Measurements from ENCODE around the gene HEXB.

Gene HEXB

GRCh38 chr5:74636149-74636548 lies 48.9 kb upstream of the HEXB start:
- Histone ChIP-seq H3K4me3 (ENCODE audit: low read depth, low read length) (no peak overlapping the region), H3K9me3 (ENCODE audit: control insufficient read depth, insufficient read depth, low read depth, low read length) (no peaks in the 10 kb centered on the region), H3K4me1 (ENCODE audit: control insufficient read depth, insufficient read depth, low read length) (peaks cover 32% of the 10 kb centered on the region), H3K27ac (ENCODE audit: extremely low read depth, low read depth, low read length) (no peak overlapping the region), H3K36me3 (ENCODE audit: control insufficient read depth in 2 of 2, insufficient read depth in 1 of 2, low read length in 2 of 2) (peaks cover 4 to 26% of the 10 kb centered on the region in 2 experiments)
- TF ChIP-seq GLIS2 (tag by site-specific recombination; IDR thresholded peaks at IDR 0.05) (no peak), PRDM10 (tag by site-specific recombination; IDR thresholded peaks at IDR 0.05) (no peak), ZSCAN30 (tag by site-specific recombination; IDR thresholded peaks at IDR 0.05) (no peak), ZNF48 (tag by site-specific recombination; IDR thresholded peaks at IDR 0.05) (no peak), ZNF768 (tag by site-specific recombination; IDR thresholded peaks at IDR 0.05) (no peak), ZBTB8A (tag by site-specific recombination; IDR thresholded peaks at IDR 0.05) (no peak), ZNF366 (tag by site-specific recombination; conservative IDR thresholded peaks at IDR 0.05) (no peak), ZBTB1 (tag by site-specific recombination; IDR thresholded peaks at IDR 0.05) (no peak), YY2 (tag by site-specific recombination; IDR thresholded peaks at IDR 0.05) (no peak), ZNF114 (tag by site-specific recombination; IDR thresholded peaks at IDR 0.05) (no peak), ZNF776 (tag by site-specific recombination; IDR thresholded peaks at IDR 0.05; ENCODE audit: borderline replicate concordance) (no peak), TRIM28 (IDR thresholded peaks at IDR 0.05; ENCODE audit: borderline replicate concordance, low read length) (no peak)
- TF ChIP-seq, protein P1, sequence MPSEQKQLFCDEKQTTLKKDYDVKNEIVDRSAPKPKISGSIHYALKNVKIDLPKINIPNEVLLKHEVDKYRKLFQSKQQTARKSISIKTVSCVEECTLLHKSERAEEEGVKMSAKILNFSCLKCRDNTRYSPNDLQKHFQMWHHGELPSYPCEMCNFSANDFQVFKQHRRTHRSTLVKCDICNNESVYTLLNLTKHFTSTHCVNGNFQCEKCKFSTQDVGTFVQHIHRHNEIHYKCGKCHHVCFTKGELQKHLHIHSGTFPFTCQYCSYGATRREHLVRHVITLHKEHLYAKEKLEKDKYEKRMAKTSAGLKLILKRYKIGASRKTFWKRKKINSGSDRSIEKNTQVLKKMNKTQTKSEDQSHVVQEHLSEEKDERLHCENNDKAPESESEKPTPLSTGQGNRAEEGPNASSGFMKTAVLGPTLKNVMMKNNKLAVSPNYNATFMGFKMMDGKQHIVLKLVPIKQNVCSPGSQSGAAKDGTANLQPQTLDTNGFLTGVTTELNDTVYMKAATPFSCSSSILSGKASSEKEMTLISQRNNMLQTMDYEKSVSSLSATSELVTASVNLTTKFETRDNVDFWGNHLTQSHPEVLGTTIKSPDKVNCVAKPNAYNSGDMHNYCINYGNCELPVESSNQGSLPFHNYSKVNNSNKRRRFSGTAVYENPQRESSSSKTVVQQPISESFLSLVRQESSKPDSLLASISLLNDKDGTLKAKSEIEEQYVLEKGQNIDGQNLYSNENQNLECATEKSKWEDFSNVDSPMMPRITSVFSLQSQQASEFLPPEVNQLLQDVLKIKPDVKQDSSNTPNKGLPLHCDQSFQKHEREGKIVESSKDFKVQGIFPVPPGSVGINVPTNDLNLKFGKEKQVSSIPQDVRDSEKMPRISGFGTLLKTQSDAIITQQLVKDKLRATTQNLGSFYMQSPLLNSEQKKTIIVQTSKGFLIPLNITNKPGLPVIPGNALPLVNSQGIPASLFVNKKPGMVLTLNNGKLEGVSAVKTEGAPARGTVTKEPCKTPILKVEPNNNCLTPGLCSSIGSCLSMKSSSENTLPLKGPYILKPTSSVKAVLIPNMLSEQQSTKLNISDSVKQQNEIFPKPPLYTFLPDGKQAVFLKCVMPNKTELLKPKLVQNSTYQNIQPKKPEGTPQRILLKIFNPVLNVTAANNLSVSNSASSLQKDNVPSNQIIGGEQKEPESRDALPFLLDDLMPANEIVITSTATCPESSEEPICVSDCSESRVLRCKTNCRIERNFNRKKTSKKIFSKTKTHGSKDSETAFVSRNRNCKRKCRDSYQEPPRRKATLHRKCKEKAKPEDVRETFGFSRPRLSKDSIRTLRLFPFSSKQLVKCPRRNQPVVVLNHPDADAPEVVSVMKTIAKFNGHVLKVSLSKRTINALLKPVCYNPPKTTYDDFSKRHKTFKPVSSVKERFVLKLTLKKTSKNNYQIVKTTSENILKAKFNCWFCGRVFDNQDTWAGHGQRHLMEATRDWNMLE (tag by site-specific recombination; conservative IDR thresholded peaks at IDR 0.05; ENCODE audit: low read depth), result no peak
- TF ChIP-seq, protein P2, sequence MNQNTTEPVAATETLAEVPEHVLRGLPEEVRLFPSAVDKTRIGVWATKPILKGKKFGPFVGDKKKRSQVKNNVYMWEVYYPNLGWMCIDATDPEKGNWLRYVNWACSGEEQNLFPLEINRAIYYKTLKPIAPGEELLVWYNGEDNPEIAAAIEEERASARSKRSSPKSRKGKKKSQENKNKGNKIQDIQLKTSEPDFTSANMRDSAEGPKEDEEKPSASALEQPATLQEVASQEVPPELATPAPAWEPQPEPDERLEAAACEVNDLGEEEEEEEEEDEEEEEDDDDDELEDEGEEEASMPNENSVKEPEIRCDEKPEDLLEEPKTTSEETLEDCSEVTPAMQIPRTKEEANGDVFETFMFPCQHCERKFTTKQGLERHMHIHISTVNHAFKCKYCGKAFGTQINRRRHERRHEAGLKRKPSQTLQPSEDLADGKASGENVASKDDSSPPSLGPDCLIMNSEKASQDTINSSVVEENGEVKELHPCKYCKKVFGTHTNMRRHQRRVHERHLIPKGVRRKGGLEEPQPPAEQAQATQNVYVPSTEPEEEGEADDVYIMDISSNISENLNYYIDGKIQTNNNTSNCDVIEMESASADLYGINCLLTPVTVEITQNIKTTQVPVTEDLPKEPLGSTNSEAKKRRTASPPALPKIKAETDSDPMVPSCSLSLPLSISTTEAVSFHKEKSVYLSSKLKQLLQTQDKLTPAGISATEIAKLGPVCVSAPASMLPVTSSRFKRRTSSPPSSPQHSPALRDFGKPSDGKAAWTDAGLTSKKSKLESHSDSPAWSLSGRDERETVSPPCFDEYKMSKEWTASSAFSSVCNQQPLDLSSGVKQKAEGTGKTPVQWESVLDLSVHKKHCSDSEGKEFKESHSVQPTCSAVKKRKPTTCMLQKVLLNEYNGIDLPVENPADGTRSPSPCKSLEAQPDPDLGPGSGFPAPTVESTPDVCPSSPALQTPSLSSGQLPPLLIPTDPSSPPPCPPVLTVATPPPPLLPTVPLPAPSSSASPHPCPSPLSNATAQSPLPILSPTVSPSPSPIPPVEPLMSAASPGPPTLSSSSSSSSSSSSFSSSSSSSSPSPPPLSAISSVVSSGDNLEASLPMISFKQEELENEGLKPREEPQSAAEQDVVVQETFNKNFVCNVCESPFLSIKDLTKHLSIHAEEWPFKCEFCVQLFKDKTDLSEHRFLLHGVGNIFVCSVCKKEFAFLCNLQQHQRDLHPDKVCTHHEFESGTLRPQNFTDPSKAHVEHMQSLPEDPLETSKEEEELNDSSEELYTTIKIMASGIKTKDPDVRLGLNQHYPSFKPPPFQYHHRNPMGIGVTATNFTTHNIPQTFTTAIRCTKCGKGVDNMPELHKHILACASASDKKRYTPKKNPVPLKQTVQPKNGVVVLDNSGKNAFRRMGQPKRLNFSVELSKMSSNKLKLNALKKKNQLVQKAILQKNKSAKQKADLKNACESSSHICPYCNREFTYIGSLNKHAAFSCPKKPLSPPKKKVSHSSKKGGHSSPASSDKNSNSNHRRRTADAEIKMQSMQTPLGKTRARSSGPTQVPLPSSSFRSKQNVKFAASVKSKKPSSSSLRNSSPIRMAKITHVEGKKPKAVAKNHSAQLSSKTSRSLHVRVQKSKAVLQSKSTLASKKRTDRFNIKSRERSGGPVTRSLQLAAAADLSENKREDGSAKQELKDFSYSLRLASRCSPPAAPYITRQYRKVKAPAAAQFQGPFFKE (tag by site-specific recombination; IDR thresholded peaks at IDR 0.05; ENCODE audit: borderline replicate concordance), result no peak
- TF ChIP-seq, protein P3, sequence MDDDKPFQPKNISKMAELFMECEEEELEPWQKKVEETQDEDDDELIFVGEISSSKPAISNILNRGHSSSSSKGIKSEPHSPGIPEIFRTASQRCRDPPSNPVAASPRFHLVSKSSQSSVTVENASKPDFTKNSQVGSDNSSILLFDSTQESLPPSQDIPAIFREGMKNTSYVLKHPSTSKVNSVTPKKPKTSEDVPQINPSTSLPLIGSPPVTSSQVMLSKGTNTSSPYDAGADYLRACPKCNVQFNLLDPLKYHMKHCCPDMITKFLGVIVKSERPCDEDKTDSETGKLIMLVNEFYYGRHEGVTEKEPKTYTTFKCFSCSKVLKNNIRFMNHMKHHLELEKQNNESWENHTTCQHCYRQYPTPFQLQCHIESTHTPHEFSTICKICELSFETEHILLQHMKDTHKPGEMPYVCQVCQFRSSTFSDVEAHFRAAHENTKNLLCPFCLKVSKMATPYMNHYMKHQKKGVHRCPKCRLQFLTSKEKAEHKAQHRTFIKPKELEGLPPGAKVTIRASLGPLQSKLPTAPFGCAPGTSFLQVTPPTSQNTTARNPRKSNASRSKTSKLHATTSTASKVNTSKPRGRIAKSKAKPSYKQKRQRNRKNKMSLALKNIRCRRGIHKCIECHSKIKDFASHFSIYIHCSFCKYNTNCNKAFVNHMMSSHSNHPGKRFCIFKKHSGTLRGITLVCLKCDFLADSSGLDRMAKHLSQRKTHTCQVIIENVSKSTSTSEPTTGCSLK (tag by site-specific recombination; IDR thresholded peaks at IDR 0.05), result no peak
- ChIA-PET POLR2A (no interaction called here), CTCF (interaction anchor here (2.0 kb wide), 1 partner anchor 243 kb away, joined by 7 read pairs; no protein-coding TSS in a partner anchor)
